ENCODE results near the gene HEPN1.

Gene HEPN1

DNA sequence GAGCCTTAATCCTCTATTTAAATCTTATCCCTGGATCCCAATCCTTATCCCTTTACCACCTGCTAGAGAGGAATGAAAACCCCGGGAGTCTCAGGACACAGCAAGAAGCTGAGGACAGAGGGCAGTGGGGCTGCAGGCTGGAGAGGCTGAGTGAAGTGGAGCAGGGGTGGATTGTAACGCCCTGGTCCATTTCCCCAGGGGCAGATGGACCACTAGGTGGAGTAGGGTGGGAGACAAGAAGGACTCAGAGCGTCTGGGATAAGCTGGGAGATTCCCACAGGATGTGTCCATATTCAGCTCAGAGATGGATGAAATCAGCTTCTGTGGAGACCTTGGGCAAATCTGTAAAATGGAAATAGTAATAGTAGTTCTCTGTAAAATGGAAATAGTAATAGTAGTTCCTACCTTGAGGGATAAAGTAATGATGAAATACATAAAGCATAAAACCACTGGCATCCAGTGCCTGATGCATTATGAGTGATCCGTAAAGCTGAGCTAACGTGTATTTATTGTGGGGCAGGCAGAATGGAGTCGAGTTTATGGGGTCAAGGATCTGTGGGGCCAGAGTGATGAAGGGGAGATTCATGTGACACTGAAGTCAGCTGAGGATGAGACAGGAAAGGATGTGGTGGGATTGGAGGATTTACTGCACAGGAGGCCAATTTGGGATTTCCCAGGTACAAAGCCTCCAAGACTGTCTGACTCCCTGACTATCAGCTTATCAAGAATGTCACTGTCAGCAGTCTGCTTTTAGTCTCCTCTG lies 19.5 kb upstream of the HEPN1 start:
- no peak overlapping the region for H3K4me3 ChIP-seq (ENCODE audit: low read depth, low read length)
- no peak for TF ChIP-seq CTCF (IDR thresholded peaks at IDR 0.05; ENCODE audit: borderline replicate concordance, insufficient read depth, low read depth, low read length)

DNA sequence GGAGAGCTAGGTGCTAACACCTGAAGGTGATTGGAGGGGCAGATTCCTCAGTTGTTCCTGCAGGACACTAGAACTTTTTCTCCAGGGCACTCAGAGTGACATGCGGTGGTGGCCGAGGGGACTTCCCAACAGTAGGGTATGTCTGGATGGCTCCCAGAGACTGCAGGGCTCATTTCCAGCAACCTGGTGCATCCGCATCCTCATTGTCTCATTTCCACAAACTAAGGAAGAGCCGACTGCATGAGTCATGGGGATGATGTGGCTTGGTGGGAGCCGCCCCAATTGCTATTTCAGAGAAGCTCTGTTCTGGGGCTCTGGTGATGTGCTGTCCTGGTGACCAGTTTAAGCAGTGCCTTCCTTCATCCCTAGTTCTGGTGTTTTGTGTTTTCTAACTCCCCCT lies 18.6 kb upstream of the HEPN1 start:
- TF ChIP-seq CTCF (IDR thresholded peaks at IDR 0.05; ENCODE audit: borderline replicate concordance, insufficient read depth, low read depth, low read length) = no peak
- H3K4me3 ChIP-seq (ENCODE audit: low read depth, low read length) = no peak overlapping the region

- H3K4me3 ChIP-seq (ENCODE audit: low read depth, low read length) = no peak overlapping the region
- TF ChIP-seq CTCF (IDR thresholded peaks at IDR 0.05; ENCODE audit: borderline replicate concordance, insufficient read depth, low read depth, low read length) = no peak
Observed at GRCh38 chr11:124902616-124903015, 16.4 kb upstream of the HEPN1 start.

DNA sequence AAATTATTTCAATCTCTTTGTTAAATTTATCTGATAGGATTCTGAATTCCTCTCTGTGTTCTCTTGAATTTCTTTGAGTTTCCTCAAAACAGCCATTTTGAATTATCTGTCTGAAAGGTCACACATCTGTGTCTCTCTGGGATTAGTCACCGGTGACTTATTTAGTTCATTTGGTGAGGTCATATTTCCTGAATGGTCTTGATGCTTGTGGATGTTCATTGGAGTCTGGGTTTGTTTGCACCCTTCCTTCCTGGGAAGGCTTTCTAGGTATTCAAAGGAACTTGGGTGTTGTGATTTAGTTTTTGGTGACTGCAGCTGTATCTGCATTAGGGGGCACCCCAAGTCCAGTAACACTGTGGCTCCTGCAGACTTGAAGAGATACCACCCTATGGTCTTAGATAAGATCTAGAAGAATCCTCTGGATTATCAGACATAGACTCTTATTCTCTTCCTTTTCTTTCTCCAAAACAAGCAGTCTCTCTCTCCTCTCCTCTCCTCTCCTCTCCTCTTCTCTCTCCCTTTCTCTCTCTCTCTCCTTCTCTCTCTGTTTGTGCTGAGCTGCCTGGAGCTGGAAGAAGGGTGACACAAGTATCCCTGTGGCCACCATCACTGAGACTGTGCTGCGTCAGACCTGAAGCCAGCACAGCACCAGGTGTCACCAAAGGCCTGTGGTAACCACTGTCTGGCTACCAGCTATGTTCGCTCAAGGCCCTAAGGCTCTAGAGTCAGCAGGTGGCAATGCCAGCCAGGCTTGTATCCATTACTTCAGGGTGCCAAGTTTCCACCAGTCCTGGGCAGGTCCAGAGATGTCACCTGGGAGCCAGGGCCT lies 3.3 kb upstream of the HEPN1 start:
- no peak for TF ChIP-seq CTCF (IDR thresholded peaks at IDR 0.05; ENCODE audit: borderline replicate concordance, insufficient read depth, low read depth, low read length)
- H3K4me3 ChIP-seq (ENCODE audit: low read depth, low read length) = no peak overlapping the region

GRCh38 chr11:124916370-124916710 lies 2.7 kb upstream of the HEPN1 start:
- TF ChIP-seq CTCF (IDR thresholded peaks at IDR 0.05; ENCODE audit: borderline replicate concordance, insufficient read depth, low read depth, low read length) = no peak

DNA sequence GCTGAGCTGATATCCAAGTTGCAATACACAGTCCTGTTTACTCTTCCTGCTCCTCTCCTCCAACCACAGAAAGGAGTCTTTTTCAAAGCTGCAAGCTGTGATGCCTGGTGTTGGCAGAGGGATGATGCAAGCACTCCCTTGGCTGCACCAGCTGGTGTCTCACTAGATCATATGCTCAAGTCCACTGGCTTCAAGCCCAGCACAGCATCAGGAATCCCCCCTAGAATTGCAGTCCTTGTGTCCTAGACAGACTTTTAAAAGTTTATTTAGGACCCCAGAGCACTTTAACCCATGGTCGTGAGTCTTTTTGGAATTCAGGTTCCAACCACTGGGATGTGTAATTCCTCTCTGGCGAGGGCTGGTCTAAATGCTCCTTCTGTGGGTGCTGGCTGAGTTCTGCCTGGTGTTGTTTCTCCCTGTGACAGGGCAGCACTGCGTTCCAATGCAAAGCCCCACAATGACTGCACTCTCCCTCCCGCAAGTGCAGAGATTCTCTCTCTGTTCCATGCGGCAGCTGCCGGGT lies 1.9 kb upstream of the HEPN1 start:
- no peak for TF ChIP-seq CTCF (IDR thresholded peaks at IDR 0.05; ENCODE audit: borderline replicate concordance, insufficient read depth, low read depth, low read length)
- H3K4me3 ChIP-seq (ENCODE audit: low read depth, low read length) = no peak overlapping the region

More at GRCh38 chr11:124916370-124916710, 2.7 kb upstream of the HEPN1 start:
- H3K4me3 ChIP-seq (ENCODE audit: low read depth, low read length) = no peak overlapping the region
